Erythroblast (primary cell): ENCODE data around the gene RIPK4.

Experiments used
- GATA1 ChIP-seq: IDR thresholded peaks from 2 replicates; pipeline ENCODE4 v1.6.1; 2011; ENCODE audit warnings: low read depth, mild to moderate bottlenecking, control low read depth, low read length, moderate library complexity
- POLR2A ChIP-seq: IDR thresholded peaks from 2 replicates; pipeline ENCODE4 v1.6.1; 2011; ENCODE audit warnings: mild to moderate bottlenecking, low read length

GRCh38 chr21:41698071-41698470 lies 68.8 kb downstream of the RIPK4 start:
- no peak for TF ChIP-seq POLR2A
- TF ChIP-seq GATA1: no peak
